GM12878 (cell line): ENCODE results near the gene SNX3. TPM values are rescaled to one million over a fixed set of nuclear protein-coding genes. Genes with fewer than 3 reads are reported as not detected.

Experiments used
- BCL3 ChIP-seq: IDR thresholded peaks from 2 replicates; pipeline ENCODE4 v1.6.1; 2011; ENCODE audit warnings: borderline replicate concordance, low read depth, mild to moderate bottlenecking, moderate library complexity, low read length; ENCODE audit not compliant: insufficient read depth, poor library complexity, severe bottlenecking
- CBFB ChIP-seq: IDR thresholded peaks from 2 replicates; pipeline ENCODE4 v1.6.1; 2016; ENCODE audit warnings: antibody characterized with exemption, low read depth
- CBX5 ChIP-seq: sonication (generic); IDR thresholded peaks from 2 replicates; pipeline ENCODE4 v1.6.1; 2016; ENCODE audit warnings: low read depth, moderate library complexity, mild to moderate bottlenecking, inconsistent platforms
- EED ChIP-seq: sonication (generic); IDR thresholded peaks from 2 replicates; pipeline ENCODE4 v1.6.1; 2016; ENCODE audit warnings: antibody characterized with exemption, low read depth
- KLF5 ChIP-seq: fragments of 450-650 bp; IDR thresholded peaks from 2 replicates; pipeline ENCODE4 v1.6.1; 2014; ENCODE audit warnings: mild to moderate bottlenecking; ENCODE audit not compliant: partially characterized antibody
- MYB ChIP-seq: fragments of 150-350 bp; IDR thresholded peaks from 2 replicates; pipeline ENCODE4 v1.6.1; 2014; ENCODE audit warnings: mild to moderate bottlenecking, low read depth, low read length, borderline replicate concordance
- REST ChIP-seq: IDR thresholded peaks from 2 replicates; pipeline ENCODE4 v1.6.1; 2012; ENCODE audit warnings: mild to moderate bottlenecking, low read depth, low read length
- TCF3 ChIP-seq: IDR thresholded peaks from 2 replicates; pipeline ENCODE4 v1.6.1; 2012; ENCODE audit warnings: low read depth, mild to moderate bottlenecking, low read length, borderline replicate concordance; ENCODE audit not compliant: insufficient read depth
- polyA plus RNA-seq, 11 experiments: library from polyadenylated mRNA; depleted of rRNA in 4 of 11; unstranded in 6 of 11; stranded (reverse) in 5 of 11; fragments of >200 nt; fragmentation: Nextera tagmentation in 4 of 11; fragmentation: Illumina TruSeq in 1 of 11; extraction: Ambion mirVana in 4 of 11; extraction: Trizol in 1 of 11; gene quantifications; 1 replicate in 1 of 11; 2 replicates in 10 of 11; pipeline versions ENCODE4 v1.2.1 to v1.2.3, GENCODE V29; 2011 to 2016; ENCODE audit warnings: inconsistent platforms in 2 of 11, missing spikeins in 2 of 11, low read depth in 1 of 11
- total RNA-seq, 4 experiments: library from RNA; depleted of rRNA in 3 of 4; stranded (reverse); fragments of >200 nt in 3 of 4; fragmentation: Illumina TruSeq in 1 of 4; extraction: Trizol in 1 of 4; gene quantifications; 2 replicates each; pipeline versions ENCODE4 v1.2.1 to v1.2.3, GENCODE V29; 2013 to 2021

SNX3 gene
- total and polyA plus RNA-seq, 10 of the 15 experiments (the other 5 are each of a cell fraction or from before 2014, with no cell fraction given), result 43.7 to 297 (median 95.6) TPM

GRCh38 chr6:108251252-108251651 is 9.6 kb downstream of the SNX3 start (continued):
- no peak for TF ChIP-seq REST
- no peak for TF ChIP-seq CBFB
- TF ChIP-seq BCL3, result no peak
- no peak for TF ChIP-seq MYB
- TF ChIP-seq CBX5, result no peak
- TF ChIP-seq EED, result no peak
- TF ChIP-seq TCF3, result no peak
- TF ChIP-seq KLF5, result no peak
